ENCODE data around the gene DES.

DNA sequence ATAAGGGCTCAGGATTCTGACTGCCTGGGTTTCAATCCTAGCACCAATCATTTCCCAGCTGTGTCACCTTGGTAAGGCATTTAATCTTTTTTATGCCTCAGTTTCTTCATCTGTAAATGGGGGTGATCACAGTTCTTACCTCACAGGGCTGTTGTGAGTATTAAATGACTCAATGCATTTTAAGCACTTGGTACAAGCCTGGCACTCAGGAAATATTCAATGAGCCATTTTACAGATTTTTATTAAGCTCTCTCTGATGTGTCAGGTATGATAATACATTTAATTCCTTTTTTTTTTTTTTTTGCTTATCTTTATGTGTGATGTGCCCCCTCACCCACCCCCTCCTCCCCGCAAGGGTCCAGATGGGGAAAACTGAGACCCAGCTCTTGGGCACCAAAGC, 28.5 kb downstream of the DES start:
- TF ChIP-seq GATA3 (IDR thresholded peaks at IDR 0.05; ENCODE audit: low read depth, low read length) (no peak), GATA2 (IDR thresholded peaks at IDR 0.05; ENCODE audit: low read depth, low read length) (no peak)

Data from SH-SY5Y (cell line).